AML-193 (cell line): ENCODE data around the gene COL23A1.
"Not testable (repeated sequence)": the region's sequence is repeated elsewhere in the genome, so short reads cannot be mapped to it uniquely, and the experiment has no call there.

ENCODE experiments used
- DNase-seq, 2 experiments: peaks; one replicate each; lab custom pipeline; 2025; lab: John Stamatoyannopoulos, UW

Gene COL23A1

DNA sequence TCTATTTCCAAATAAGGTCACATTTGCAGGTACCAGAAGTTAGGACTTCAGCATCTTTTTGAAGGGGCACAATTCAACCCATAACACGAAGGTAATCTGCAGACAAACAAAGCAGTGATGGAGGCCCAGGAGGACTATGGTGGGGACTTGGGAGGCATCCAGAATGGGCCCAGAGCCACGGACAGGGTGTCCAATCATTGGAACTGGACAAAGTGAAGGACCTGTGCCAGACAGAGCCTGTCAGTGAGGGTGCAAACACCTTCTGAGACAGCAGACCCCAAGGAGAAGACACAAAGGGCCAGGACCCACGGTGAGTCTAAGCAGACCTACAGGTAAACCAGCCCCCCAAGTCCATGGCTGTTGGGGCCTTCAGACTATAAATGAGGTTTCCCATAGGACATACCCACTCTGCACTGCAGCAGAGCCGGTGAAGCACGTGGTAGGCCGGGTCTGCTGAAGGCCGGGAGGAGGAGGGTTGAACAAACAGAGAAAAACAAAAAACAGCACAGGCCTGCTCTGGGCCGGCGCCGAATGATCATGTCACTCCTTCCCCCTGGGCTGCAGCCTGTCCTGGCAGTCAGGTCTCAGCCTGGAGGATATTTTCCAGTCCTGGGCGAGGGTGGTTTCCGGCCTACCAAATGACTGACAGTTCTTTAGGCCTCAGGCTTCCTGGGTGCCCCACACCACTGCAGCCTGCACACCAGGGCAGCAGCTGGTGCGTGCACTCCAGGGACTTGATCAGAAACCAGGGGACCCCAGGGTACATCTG, 84.4 kb downstream of the COL23A1 start:
- DNase-seq = no peak

DNA sequence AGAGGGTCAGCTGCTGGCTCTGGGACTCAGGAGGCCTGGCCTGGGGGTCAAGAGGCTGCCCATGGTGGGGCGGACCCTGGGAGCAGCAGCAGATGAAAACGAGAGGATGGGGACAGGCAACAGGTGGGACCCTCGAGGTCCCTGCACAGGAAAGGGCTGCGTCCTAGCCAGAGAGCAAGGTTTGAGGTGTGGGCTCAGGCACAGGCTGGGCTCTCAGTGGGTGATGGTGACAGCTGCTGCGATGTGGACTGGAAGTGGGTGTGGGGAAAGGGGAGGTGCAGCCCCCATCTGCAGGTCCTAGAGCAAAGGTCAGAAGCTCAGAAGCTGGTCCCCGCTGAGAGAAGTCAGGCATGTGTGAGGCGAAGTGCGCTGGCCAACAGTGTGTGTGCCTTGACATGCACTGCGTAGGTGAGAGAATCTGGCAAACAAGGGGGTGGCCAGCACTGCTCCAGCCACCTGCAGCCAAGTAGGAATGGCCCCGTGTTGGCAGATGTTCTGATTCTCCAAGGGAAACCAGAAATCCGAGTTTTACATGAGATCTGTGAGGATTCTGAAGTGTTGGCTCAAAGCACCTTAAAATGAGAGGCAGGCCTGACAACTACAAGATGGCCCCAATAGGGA, 85.7 kb downstream of the COL23A1 start:
- no peak for DNase-seq

DNA sequence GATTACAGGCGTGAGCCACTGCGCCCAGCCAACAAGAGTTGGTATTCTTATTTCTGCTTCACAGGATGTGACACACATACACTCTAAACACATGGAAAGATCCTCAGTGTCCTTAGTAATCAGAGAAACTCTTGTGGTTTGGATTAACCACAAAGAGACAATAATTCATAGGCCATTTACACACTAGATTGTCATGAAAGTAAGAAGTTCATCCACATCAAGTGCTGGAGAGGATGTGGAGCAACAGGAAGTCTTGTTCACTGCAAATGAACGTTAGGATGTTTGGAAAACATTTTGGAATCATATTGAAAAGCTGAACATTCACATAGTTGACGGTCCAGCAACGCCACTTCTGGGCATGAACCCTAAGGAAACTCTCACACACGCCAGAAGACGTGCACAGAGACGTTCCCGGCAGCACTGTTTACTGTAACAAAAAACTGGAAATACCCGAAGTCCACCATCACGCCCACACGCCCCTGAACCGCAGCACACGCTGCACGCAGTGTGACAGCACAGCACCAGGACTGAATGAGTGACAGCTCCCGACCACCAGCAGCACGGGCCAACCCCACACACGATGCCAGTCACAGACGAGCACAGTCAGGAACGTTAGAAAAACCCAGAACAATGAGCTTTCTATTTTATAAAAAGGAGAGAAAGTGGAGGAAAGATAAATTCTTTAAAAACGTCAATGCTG, 87.6 kb downstream of the COL23A1 start:
- DNase-seq = no peak

DNA sequence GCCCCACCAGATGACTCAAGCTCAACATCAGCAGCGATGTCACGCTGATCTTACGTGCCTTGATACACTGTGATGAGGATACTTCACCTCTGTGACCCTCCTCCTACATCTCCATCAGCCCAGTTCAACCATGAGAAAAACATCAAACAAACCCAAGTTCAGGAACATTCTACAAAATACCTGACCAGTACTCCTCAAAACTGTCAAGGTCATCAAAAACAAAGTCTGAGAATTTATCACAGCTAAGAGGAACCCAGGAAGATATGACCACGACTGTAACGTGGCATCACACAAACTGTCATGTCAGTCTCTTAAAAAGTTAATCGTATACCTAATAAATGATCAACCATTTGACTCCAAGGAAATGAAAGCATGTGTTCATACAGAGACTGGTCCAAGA, 90.8 kb downstream of the COL23A1 start:
- DNase-seq = no peak

DNA sequence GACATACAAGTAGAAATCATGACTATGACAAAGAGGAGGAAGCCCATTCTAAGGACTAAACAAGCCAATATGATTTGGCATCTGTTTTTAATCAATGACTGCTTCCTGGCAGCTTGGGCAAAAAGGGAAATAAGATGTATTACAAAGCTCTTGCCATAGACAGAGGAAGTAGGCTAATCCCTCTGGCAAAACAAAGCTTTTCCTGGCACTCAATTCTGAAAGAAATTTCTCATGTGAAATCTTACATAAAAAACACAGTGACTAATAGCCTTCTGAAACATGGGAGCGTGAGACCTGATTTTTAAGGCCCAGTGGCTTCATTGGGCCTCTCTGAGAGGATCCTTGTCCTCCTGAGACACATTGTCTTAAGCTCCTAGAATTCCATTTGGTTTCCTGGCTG, 93.6 kb downstream of the COL23A1 start:
- DNase-seq = peak; percentile 48 to 53

DNA sequence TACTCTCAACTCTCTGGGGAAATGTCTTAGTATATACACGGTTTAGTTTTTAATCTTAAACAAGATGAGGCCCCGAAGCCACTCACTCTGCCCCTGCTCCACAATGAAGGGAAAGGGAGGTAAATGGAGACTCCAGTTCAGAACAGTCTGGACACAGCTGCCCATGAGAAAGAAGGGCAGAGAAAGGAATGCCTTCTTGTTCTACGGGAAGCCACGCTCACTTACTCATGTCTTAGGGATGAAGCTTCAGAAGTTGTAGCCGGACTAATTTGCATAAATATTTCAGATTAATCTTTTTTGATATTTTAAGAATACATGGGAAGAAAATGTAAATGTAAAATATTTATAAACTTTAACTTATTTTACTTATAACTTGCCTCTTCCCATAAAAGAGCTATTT, 94.0 kb downstream of the COL23A1 start:
- no peak for DNase-seq

DNA sequence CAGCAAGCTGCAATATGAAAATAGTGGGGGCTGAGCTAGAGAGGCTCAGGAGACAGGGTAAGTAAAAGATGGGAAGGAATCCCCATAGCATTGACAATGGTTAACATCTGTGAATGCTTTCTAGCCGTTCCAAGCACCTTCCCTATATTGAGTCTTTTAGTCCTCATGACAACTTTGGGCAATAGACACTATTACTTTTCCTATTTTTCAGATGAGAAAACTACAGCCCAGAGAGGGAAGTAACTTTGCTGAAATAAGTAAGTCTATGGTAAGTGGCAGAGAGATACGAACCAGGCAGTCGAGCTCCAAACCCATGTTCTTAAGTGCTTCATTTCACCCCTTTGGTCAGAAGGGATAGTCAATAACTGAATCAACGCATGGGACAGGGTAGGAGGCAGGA, 94.5 kb downstream of the COL23A1 start:
- no peak for DNase-seq

DNA sequence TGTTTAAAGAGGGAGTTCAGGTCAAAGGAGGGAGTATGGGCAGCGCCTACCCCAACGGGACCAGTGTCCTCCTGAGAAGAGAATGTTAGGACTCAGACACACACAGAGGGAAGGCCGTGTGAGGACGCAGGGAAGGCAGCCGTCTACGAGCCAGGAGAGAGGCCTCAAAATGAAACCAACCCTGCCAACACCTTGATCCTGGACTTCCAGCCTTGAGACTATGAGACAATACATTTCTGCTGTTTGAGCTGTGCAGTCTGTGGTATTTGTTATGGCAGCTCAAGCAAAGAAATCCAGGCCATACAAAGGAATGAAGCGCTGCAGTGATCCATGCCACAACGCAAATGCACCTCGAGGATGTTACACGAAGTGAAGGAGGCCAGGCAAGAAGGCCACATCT, 97.9 kb downstream of the COL23A1 start:
- no peak for DNase-seq

DNA sequence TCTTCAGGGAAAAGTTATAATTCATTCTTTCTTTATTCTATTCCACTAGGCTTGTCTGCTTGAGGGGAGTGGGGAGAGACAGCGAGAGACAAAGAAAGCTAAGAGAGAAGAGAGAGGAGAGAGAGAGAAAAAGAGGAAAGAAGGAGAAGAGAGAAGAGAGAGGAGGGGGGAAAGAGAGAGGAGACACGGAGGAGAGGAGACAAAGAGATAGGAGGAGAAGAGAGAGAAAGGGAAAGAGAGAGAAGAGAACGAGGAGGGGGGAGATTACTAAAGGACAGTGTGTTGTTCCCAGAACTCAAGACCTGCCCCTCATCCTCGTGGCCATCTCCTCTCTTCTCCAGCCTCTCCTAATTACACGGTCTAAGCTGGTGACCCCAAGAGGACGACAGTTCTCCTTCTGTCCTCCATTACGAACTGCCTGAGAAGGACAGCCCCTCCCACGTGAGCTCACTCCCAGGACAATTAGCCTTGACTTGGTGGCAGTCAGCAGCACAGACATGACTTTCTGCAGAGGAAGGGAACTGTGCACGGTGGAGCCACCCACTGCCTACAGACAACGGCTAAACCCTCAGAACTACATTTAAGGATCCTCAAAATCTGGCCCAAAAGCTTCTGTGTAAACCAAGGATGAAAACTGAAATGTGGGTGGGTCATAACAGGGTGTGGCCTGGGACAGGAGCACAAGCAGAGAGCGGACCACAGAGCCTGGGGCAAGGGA, 99.1 kb downstream of the COL23A1 start:
- no peak for DNase-seq

DNA sequence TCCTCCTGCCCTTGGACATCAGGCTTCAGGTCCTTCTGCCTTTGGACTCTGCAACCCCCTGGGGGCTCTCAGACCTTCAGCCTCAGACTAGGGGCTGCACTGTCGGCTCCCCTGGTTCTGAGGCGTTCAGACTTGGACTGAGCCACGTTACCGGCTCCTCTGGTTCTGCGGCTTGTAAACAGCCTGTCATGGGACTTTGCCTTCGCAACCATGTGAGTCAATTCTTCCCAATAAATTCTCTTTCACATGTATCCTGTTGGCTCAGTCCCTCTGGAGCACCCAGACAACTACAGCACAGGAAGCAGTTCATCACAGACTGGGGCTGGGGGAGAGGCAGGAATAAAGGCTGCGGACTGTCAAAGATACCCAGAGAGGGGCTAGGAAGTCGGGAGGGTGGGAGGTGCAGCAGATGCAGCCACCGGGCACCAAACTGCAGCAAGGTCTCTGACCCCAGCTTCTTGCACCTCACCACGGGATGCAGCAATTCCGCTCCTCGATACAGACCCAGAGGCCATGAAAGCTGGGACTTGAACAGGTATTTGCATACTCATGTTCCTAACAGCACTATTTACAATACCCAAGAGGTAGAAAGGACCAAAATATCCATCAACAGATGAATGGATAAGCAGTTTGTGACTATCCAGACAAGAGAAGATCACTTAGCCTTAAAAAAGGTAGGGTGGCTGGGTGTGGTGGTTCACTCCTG, 100.8 kb downstream of the COL23A1 start:
- no peak for DNase-seq

DNA sequence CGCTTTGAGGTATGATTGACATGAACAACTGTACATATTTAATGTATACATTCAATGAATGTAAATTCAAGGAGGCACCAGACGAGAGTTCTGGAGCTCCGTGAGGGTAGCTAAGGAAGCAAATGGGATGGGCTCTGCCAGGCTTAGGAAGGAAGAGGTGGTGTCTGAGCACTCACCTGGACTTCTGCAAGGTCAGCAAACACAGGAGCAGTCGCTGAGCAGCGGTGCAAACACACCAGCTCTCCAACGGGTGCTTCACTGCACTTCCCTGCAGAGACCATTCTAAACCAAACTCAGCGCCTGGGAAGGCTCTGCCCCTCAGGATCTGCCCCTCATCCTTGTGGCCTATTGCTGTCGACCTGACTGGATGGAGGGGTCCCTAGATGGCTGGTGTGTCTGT, 101.5 kb downstream of the COL23A1 start:
- no peak for DNase-seq

DNA sequence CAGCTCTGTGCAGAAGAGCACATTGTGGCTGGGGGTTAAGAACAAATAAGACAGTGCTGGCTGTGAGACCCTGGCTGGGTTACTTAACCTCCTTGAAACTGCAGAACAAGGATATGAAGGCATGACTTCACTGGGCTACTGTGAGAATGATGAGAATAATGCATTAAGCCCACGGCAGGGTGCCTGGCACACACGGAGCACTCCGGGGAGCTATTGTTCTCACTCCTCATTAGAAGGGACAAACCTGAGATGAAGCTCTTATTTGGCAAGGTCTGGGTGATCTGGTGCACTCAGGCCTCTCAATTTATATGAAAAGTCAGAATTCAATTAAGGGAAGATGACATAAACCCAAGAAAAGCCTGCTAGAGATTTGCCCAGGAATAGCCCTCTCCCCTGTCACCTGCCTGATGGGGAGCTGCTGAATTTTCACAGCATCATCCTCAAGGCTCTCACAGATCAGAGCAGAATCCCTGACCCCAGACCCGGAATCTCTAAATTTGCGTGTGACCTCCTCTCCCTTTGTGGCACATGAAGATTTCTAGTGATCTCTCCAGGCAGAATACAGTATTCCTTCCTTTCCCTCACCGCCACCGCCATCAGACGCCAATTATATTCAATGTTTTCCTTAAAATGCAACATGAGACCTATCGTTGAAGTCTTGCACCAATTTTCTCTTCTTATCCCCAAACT, 102.1 kb downstream of the COL23A1 start:
- DNase-seq = no peak

DNA sequence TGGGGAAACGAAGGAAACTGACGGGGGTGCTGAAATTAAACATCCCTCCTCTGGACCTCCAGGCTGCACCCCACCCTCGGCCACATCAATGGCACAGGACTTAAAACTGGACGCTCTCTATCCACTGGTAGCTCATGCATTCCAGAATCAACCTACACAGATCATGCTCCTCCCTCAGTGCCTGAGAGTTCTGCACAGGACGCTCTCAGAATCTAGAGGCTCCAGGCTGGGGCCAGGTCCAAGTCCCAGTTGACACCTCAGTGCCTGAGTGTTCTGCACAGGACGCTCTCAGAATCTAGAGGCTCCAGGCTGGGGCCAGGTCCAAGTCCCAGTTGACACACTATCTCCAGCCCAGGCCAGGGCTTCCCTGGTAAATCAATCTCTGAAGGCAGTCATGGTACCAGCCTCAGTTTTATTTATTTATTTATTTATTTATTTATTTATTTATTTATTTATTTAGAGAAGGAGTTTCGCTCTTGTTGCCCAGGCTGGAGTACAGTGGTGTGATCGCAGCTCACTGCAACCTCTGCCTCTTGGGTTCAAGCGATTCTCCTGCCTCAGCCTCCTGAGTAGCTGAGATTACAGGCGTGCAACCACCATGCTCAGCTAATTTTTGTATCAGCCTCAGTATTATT, 103.2 kb downstream of the COL23A1 start:
- DNase-seq = not testable (repeated sequence)

DNA sequence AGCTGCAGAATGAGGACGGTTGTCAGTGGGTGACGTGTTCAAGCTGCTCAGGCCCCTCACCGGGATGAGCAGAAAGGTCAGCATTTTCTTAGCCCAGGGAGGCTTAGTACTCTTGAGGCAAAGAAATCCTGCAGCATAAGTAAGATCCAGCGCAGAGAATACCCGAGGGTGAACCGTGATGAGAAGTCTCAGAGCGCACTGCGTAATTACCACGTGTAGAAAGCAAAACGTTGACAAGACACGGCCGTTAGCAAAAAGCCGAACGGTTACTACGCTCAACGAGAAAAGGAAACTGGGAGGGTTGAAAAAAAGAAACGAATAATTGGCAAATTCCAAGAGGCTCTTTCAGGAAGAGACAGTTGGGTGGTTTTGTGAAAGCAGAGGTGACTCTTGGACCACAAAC, 104.0 kb downstream of the COL23A1 start:
- DNase-seq = no peak

DNA sequence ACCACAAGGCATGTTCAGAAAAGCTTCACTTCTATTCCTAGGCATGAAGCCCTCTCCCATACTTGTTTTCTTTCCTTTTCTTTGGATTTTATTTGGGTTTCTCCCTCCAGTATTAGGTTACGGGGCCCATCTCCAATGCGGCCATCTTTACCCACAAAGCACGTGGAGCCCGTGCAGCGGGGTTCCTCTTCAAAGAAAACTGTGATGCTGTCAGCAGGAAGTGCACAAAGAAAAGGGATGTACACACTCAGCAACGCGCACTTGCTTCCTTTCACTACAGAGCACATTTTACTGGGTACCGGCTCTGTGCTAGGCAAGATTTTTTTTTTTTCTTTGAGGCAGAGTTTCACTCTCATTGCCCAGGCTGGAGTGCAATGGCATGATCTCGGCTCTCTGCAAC, 106.6 kb downstream of the COL23A1 start:
- DNase-seq = peak; percentile 85 to 90

DNA sequence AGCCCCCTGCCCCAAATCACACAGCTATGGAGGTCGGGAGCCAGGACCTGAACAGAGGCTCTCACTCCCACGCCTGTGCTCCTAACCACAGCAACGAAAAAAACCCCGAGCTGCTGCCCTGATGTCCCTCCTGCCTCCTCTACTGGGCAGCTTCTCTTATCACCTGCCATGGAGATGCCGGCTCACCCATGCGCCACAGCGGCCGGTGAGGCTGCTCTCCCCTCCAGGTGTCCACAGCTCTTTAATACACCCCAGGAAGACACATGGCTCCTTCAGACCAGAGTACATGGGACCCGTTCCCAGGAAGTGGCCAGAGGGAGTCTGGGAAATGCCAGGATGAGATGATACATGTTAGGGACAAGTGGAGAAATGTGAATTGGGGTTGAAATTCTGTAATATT, 110.9 kb downstream of the COL23A1 start:
- DNase-seq = no peak

DNA sequence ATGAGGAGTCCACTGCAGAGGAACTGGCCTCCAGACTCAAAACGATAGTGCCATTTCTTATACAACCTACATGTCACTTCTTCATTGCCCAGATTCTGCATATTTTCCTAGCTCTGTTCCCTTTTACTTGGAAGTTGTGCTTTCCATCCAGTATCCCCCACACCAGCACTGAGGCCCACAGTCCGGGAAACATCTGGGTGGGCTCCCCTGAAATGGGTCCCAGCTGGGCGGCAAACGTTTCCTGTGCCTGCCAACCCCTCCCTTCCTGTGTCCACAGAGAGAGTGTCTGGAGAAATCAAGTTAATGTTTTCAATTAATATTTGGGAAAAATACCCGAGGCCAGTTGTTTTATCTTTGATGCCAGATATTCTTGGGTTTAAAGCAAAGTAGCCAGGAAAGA, 111.8 kb downstream of the COL23A1 start:
- DNase-seq = no peak

DNA sequence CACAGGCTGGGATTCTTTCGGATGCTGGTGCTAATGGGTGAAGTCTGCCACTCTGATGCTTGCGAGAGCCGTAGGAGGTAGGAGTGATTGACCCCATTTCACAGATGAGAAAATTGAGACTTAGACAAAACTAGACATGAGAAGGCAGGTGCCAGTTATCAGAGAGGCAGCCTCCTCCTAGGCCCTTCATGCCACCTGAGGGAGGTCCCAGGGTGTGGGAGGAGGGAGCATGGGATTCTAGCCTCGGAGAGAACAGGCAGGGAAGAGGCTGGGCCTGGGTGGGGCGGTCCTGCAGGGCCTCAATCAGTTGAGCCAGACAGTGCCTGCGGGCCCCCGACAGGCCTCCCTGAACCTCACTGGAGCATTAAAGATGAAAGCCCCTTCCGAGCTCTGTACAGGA, 112.4 kb downstream of the COL23A1 start:
- no peak for DNase-seq

DNA sequence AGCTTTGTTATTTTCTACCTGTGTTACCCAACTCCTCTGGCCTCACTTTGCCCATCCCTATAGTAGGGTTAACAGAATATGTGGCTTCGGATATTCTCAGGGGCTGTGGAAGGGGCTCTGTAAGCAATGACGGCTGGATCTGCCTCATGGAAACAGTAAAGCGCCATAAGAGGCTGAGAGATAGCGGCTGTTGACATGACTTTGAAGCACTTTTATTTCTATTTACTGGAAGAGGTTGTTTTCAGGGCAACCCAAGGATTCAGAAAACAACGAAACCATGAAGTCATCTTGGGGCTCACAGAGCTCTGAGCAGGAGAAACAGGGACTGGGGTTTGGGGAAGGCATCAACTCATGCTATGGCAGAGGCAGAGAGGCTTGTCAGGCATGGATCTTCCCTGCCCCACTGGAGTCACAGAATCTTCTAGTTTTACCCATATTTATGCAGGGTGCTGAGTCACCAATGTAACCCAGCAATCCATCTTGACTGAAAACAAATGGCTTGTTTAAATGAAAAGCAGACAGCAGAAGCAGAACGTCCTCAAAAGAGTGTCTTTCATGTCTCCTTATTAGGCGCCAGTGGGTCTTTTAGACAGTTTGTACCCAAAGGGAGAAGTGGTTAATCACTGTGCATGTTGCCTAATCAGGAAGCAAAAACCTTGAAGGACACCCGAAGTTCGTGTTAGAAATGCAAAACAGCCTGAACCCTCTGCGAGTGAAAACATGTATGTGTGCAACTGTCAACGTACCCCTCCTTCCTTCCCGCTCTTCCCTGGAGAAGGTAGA, 113.0 kb downstream of the COL23A1 start:
- peak; percentile 93 to 94 for DNase-seq

DNA sequence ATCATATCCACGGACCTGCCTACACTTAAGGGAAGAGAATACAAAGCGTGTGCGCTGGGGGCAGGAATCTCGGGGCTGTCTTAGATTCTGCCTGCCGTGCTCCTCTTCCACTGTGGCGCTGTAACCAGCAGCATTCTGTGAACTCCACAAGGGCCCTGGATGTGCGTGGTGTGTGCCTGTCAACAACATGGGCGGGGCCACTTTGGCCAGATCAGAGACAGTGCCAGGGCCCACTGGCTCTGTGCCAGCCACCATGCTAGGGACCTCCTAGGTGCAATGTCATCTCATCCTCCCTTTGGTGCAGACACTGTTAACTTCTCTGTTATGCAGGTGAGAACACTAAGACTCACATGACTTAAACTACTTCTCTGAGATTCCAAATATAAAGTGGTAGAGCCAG, 113.7 kb downstream of the COL23A1 start:
- DNase-seq = no peak
